Measurements from ENCODE around the gene BLVRB. TPM values are rescaled to one million over a fixed set of nuclear protein-coding genes. Genes with fewer than 3 reads are reported as not detected.

The BLVRB gene
- total and polyA plus RNA-seq, 2 of the 8 experiments (the other 6 are each of a cell fraction or from before 2014, with no cell fraction given): 28.7 to 182 TPM

DNA sequence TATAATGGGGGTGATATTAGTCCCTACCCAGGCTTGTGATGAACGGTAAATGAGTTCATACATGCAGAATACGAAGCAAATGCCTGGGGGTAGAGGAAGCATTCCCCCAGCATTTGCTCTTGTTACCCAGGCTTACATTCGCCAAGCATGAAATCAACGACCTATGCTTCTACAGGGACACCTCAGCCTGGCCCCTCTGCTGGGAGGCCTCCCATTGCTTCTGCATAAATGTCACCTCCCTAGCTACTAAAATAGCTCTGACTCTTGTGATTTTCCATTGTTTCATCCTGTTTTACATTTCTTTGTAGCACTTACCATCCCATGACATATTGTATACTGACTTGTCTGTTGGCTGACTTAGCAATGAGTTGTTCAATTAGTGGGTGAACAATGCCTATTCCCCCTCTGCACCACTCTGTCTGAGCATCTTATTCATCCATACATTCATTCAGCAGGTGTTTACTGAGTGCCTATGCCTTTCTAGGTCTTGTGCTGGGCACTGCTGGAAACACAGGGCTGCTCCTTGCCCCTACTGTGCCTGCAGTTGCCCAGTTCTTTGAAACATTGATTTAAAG lies 48.3 kb upstream of the BLVRB start (continued):
- TF ChIP-seq ATF2 (IDR thresholded peaks at IDR 0.05; ENCODE audit: low read length) (no peak), RNF2 (IDR thresholded peaks at IDR 0.05; ENCODE audit: borderline replicate concordance, low read depth, low read length, missing control alignments, poor library complexity, severe bottlenecking) (no peak), ASH2L (IDR thresholded peaks at IDR 0.05; ENCODE audit: low read length) (no peak)

All from H1 (cell line).